SU-DHL-6 (cell line): Measurements from ENCODE around the gene MS4A1.

ENCODE experiments used
- H2AFZ ChIP-seq: fragments of 200-600 bp; sonication (generic); 2 replicates; pipeline ENCODE4 v1.6.1; 2014; ENCODE audit warnings: low read depth, mild to moderate bottlenecking, moderate library complexity, mixed read lengths, antibody characterized with exemption, low read length; ENCODE audit not compliant: severe bottlenecking
- H3F3A ChIP-seq: fragments of 200-600 bp; shearing (Covaris generic); 2 replicates; pipeline ENCODE4 v1.6.0; 2016; ENCODE audit warnings: antibody characterized with exemption, mild to moderate bottlenecking; ENCODE audit not compliant: insufficient read depth
- H3K27ac ChIP-seq: fragments of 200-600 bp; sonication (generic); 2 replicates; pipeline ENCODE4 v1.5.1; 2016; ENCODE audit warnings: low read depth, mild to moderate bottlenecking, low read length, moderate library complexity, mixed read lengths
- H3K27me3 ChIP-seq: fragments of 200-600 bp; sonication (generic), shearing (Covaris generic); 2 replicates; pipeline ENCODE4 v1.6.0; 2014; ENCODE audit warnings: mild to moderate bottlenecking, low read length
- H3K36me3 ChIP-seq: fragments of 200-600 bp; sonication (generic); 2 replicates; pipeline ENCODE4 v1.6.1; 2014; ENCODE audit warnings: mild to moderate bottlenecking, low read length, mixed read lengths
- H3K4me2 ChIP-seq: fragments of 300-600, 200-600 bp; shearing (Covaris generic), sonication (generic); 2 replicates; pipeline ENCODE4 v1.6.0; 2014; ENCODE audit warnings: low read length, low read depth, mild to moderate bottlenecking; ENCODE audit not compliant: poor library complexity, severe bottlenecking
- H3K4me3 ChIP-seq: fragments of 200-600 bp; sonication (generic); 2 replicates; pipeline ENCODE4 v1.5.1; 2014; ENCODE audit warnings: antibody characterized with exemption, low read length, mild to moderate bottlenecking, mixed read lengths; ENCODE audit not compliant: insufficient read depth, poor library complexity, severe bottlenecking
- H3K79me2 ChIP-seq: fragments of 200-600 bp; sonication (generic); 2 replicates; pipeline ENCODE4 v1.6.1; 2014; ENCODE audit warnings: mild to moderate bottlenecking, low read length, moderate library complexity; ENCODE audit not compliant: insufficient read depth
- H3K9ac ChIP-seq: fragments of 200-600 bp; sonication (generic); 2 replicates; pipeline ENCODE4 v1.7.0; 2014; ENCODE audit warnings: mild to moderate bottlenecking, low read length
- H3K9me2 ChIP-seq: fragments of 200-600 bp; sonication (generic); replicated peaks from 2 replicates; pipeline ENCODE4 v1.6.1; 2014; ENCODE audit warnings: low read length; ENCODE audit not compliant: insufficient read depth
- H3K9me3 ChIP-seq: fragments of 200-600 bp; sonication (generic); 2 replicates; pipeline ENCODE4 v1.6.1; 2014; ENCODE audit warnings: low read length, mixed read lengths; ENCODE audit not compliant: insufficient read depth
- H4K20me1 ChIP-seq: fragments of 200-600 bp; sonication (generic); 2 replicates; pipeline ENCODE4 v1.6.1; 2014; ENCODE audit warnings: low read depth, mild to moderate bottlenecking, antibody characterized with exemption, low read length, moderate library complexity, mixed read lengths
- CTCF ChIP-seq: fragments of 200-600 bp; sonication (generic); IDR thresholded peaks from one replicate; pipeline ENCODE4 v1.5.1; 2017; ENCODE audit warnings: antibody characterized with exemption, mild to moderate bottlenecking, low read length, moderate library complexity; ENCODE audit not compliant: insufficient read depth, poor library complexity, severe bottlenecking
- EZH2phosphoT487 ChIP-seq: fragments of 200-600 bp; sonication (generic), shearing (Covaris generic); conservative IDR thresholded peaks from 2 replicates; pipeline ENCODE4 v1.6.1; 2018; ENCODE audit warnings: mild to moderate bottlenecking, antibody characterized with exemption, low read length, moderate library complexity, mixed read lengths

MS4A1 gene

DNA sequence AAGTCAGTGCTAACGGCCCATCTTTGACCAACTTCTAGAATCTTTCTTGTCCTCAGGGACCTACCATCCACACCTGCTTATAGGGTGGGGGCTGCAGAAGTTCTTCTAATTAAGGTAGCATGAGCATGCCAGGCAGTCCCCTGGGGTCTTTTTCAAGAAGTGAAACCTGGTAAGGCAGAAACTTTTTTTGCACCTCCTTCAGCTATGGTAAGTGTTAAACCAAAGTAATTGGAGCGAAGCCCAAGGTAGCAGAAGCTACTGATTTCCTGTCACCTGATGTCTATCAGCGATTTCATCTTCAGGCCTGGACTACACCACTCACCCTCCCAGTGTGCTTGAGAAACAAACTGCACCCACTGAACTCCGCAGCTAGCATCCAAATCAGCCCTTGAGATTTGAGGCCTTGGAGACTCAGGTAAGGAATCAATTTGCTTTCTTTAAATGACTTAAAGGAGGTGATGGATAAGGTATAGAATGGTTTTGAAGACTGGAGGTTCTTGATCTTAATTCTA lies at the start of gene MS4A1:
Gene MS4A1, plus strand, starts transcription at position 317 of the 512 bp plus-strand sequence. CDS start 6,528 bp downstream, outside the sequence.
- Histone ChIP-seq H4K20me1 (peaks cover 19% of the 10 kb centered on the region), H2AFZ (no peak within 1 kb of the TSS), H3K36me3 (peaks cover 40% of the 10 kb centered on the region), H3K4me2 (peak within 1 kb of the TSS; percentile 83), H3K9me2 (no peaks in the 10 kb centered on the region), H3K27ac (peak within 1 kb of the TSS; percentile 99), H3K79me2 (peaks cover 50% of the 10 kb centered on the region), H3K27me3 (no peaks in the 10 kb centered on the region), H3K9me3 (no peaks in the 10 kb centered on the region), H3K4me3 (peak within 1 kb of the TSS; percentile 83), H3K9ac (peak within 1 kb of the TSS; percentile 96), H3F3A (peaks cover 69% of the 10 kb centered on the region)
- TF ChIP-seq CTCF (no peak), EZH2phosphoT487 (no peak)

GRCh38 chr11:60420015-60420414 lies 35.6 kb upstream of the MS4A1 start:
- no peaks in the 10 kb centered on the region for H4K20me1 ChIP-seq
- no peaks in the 10 kb centered on the region; the same call in 1 of the 2 replicates for H3K9me3 ChIP-seq
- H3F3A ChIP-seq, result no peaks in the 10 kb centered on the region
- H2AFZ ChIP-seq, result no peak overlapping the region
- no peaks in the 10 kb centered on the region for H3K27me3 ChIP-seq
- no peaks in the 10 kb centered on the region for H3K36me3 ChIP-seq
- H3K9me2 ChIP-seq, result no peaks in the 10 kb centered on the region
- no peak overlapping the region for H3K4me3 ChIP-seq
- no peak overlapping the region for H3K4me2 ChIP-seq
- no peak for TF ChIP-seq EZH2phosphoT487
- TF ChIP-seq CTCF, result no peak
- H3K27ac ChIP-seq, result no peak overlapping the region
- H3K9ac ChIP-seq, result no peak overlapping the region
- H3K79me2 ChIP-seq, result no peaks in the 10 kb centered on the region

- no peaks in the 10 kb centered on the region for H3F3A ChIP-seq
- H2AFZ ChIP-seq, result no peak overlapping the region
- TF ChIP-seq CTCF, result no peak
- TF ChIP-seq EZH2phosphoT487, result no peak
- no peaks in the 10 kb centered on the region for H3K27me3 ChIP-seq
- H3K79me2 ChIP-seq, result no peaks in the 10 kb centered on the region
- H3K9me2 ChIP-seq, result no peaks in the 10 kb centered on the region
- no peak overlapping the region for H3K9ac ChIP-seq
- H3K9me3 ChIP-seq, result no peaks in the 10 kb centered on the region; the same call in 1 of the 2 replicates
- no peaks in the 10 kb centered on the region for H3K36me3 ChIP-seq
- no peak overlapping the region for H3K27ac ChIP-seq
- no peaks in the 10 kb centered on the region for H4K20me1 ChIP-seq
- H3K4me3 ChIP-seq, result no peak overlapping the region
- H3K4me2 ChIP-seq, result no peak overlapping the region
These were observed 33.0 kb upstream of the MS4A1 start for GRCh38 chr11:60422609-60423008.
